HG03575 (cell line): ENCODE results near the gene RPTOR.

ENCODE experiments used
- ATAC-seq: cut with Tn5 transposase; IDR thresholded peaks from one replicate; pipeline ENCODE4 v1.9.1; 2021; ENCODE audit not compliant: unreplicated experiment, insufficient number of reproducible peaks, low FRiP score; ENCODE audit errors: extremely low read depth

Gene RPTOR

DNA sequence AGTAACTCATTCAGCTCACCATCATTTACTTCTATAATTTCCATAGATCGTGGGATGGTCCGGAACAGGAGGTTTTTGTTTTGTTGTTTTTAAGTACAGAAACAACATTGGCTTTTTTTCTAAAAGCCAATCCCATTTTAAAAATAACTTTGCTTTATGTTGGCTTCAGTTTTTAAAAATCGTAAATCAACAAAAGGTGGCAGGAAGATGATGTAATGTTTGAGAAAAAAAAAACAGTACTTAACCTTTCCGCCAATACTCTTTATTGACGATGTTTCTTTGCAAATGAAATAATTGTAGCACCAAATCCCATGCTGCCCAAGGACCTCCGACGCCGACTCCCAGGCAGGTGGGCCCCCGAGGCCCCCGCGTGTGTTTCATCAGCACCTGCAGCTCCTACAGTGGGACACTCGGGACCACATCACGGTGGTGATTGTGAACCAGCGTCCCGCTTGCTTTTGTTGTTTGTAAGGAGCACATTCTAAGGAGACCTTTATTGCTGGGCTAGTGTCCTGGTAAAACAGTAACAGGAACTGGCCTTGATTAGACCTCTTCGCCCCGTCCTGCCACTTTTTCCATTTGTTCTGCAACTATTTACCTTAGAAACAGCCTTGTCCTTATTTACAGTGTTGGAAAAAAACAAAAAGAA, 306.8 kb downstream of the RPTOR start:
- ATAC-seq = no peak

DNA sequence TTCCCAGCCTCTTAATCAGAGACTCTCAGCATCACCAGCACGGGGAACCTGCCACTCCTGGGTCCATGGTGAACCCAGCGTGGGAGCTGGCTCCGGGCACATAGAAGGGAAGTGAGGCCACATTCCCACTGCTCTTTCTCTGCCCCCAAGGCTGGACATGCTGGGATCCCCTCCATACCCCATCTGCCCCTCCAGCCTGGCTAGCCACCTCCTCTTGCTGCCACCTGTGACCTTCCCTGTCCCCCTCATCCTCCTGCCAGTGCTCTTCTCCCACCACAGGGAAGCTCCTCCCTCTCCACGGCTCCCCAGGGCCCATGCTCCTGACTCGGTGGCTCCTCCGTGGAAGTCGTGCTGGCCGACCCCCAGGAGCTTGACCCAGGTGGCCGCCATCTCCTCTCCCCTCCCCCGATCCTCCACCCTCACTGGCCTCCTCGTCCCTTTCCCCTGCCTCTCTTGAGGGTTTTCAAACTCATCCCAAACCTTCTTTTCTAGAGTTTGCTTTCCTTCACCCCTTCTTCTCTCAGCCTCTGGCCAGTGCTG, 307.9 kb downstream of the RPTOR start:
- no peak for ATAC-seq

DNA sequence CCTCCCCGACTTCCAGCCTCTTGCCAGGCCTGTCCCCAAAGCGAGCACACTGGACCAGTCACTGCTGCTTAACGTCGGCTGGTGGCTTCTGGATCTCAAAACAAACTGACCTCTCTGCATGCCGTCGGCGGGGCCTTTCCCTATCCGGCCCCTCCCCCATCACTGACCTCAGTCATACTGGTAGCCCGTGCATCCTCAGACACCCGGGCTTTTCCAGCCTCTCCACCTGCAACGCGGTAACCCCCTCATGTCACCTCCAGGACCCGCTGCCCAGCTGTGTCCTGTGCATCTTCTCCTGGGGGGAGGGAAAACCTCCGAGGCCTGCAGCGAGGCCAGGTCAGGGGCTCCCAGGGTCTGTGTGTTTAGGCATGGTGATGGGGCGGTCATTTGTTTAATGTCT, 308.4 kb downstream of the RPTOR start:
- no peak for ATAC-seq

DNA sequence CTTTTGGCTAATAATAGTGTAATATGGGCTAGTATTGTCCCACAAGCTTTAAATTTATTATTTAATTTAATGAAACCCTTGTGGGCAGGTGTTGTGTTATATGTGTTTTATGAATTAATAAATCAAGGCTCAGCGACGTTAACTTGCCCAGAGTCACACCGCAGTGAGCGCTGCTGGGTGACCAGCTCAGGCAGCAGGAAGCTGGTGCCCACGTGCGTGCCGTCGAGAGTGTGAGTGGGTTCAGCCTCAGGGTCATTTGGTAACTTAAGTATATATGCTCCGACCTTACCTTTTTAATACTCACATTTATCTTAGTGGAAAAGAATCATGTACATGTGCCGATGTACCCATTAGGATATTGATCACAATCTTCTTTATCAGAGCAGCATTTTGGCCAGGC, 309.6 kb downstream of the RPTOR start:
- no peak for ATAC-seq

DNA sequence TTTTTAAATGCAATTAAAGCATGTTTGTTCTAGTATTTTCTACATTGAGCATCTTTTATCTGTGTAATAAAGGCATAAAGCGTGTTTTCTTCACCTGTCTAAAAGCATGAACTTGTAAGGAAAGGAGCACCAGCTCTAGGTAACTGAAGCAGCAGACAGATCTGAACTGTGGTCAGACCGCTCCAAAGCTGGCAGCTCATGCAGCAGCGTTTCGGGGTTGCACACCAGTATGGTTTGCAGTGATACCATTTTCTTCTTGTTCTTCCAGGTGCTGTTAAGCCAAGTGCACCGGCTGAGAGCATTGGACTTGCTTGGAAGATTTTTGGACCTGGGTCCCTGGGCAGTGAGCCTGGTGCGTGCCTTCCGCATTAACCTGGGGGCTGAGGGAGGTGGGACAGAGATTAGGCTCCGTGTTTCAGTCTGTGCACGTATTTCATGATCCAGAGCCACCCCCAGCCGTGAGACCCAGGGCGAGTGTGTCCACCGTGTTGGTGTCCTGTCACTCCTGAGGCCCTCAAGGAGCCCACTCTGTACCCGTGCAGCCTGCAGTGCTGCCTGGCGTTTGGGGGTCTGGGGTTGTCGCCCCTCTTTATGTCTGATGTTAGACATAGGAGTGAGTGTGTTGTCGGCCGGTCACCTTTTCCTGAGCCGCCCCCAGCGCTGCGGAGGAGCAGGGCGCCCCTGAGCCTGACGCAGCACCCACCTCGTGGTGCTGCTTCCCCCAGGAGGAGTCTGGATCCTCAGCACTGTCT, 310.7 kb downstream of the RPTOR start:
- no peak for ATAC-seq

DNA sequence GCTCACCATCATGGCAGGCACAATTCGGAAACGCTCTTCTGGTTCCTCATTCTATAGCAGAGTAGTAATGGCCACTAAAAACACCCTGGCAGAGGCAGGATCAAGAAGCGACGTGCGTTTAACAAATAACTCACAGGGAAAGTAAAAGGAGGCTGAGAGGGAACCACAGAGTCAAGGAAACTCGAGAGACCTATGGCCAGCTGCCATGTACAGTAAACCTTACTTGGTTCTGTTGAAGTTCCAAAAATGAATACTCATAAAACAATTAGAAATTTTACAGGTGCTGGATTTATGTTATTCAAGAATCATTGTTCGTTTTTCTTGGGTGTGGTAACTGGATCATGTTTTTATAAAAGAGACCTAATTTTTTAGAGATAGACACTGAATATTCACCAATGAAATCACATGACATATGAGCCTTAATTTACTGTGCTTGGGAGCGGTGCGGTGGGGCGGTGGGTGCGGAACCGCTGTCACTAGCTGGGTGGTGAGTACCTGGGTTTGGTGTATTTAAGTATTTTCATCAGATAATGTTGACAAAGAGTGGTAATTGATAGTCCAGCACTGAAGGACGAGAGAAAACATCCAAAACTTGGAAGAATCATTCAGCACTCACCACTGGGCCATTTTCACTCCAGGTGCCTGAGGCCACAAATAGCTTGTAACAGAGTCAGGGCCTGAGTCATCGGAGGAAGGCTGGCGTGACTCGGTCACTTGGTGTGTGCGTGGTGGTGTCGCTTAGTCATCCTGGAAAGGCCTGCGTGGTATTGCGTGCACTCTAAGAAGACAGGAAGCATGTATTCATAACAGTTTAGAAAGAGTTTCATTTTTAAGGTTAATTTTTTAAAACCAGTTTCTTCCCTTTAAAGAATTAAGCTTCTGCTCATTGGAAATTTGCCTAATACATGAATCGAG, 311.6 kb downstream of the RPTOR start:
- no peak for ATAC-seq

DNA sequence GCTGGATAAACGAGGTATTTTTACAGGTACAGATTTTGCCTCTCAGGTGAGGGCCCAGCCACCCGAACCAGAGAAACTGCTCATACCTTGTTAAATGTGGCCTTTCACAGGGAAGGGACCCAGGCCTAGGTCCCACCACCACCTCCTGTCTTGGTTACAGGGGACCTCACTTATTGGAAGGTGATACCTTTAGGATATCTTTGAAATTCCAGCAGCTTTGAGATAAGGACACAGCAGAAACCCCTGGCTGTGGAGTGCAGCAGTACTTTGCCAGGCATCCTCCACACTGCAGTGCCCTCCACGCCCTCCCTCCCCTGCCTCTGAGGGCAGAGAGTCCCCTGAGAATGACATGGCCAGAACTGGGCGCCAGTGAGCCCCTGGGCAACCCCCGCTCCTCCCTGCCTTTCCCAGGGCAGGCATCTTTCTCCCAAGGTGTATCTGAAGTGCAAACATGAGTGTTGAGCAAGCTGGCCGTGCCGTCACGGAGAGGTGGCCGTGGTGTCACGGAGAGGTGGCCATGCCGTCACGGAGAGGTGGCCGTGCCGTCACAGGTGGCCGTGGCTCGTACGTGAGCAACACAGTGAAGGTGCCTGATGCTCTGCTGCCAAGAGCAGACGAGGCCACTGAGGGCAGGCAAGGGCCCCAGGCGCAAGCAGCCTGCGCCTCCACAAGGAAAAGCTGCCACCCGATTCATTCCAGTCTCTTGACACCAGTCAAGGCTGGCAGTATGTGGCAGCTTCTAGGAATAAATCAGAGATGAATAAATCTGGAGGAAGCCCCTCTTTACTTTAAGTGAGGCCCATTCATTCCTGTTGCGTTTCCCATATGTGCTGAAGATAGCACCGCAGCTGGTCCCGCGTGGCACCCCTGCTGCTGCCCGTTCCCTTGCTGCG, 312.5 kb downstream of the RPTOR start:
- ATAC-seq = no peak

DNA sequence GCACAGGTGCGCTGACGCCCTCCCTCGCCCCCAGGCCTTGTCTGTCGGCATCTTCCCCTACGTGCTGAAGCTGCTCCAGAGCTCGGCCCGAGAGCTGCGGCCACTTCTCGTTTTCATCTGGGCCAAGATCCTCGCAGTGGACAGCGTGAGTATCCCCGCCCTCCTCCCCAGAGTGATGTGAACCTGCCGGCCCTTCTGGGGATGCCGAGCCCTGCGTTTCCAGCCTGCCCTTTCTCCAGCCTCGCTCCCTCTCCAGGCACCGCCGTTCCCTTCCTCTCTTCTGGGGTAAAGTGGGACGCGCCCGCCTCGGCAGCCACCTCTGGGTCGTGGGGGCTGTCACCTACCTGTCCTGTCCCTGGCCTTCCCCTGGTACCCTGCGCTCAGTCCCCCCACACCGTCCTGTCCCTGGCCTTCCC, 313.1 kb downstream of the RPTOR start:
- no peak for ATAC-seq

DNA sequence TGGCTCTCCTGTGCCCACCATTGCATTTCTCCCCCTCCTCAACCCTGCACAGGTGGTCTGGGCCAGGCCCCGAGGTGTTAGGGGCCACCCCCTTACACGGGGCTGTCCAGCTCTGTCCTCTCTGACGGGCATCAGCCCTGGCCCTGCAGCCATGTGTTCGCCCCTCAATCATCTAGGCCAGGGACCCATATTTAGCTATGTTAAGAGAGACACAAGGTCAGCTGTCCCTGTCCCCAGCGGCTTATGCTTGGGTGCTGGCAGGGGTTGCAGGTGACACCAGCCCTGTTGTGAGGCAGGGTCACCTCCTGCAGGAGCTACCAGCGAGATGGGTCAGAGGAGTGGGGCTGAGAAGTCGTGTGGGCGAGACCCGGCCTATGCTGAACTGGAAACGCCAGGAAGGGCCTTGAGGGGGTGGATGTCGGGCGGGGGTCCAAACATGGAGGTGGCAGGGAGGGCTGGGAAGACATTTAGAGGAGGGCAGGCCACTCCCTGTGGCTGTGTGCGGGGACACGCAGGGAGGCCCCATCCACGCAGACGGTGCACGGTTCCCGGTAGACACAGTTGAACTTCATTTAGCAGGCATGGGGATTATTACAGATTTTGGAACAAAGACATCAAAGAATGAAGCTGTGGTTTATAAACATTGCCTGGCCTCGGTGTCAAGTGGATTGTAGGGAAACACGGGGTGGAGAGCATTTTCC, 313.8 kb downstream of the RPTOR start:
- no peak for ATAC-seq

DNA sequence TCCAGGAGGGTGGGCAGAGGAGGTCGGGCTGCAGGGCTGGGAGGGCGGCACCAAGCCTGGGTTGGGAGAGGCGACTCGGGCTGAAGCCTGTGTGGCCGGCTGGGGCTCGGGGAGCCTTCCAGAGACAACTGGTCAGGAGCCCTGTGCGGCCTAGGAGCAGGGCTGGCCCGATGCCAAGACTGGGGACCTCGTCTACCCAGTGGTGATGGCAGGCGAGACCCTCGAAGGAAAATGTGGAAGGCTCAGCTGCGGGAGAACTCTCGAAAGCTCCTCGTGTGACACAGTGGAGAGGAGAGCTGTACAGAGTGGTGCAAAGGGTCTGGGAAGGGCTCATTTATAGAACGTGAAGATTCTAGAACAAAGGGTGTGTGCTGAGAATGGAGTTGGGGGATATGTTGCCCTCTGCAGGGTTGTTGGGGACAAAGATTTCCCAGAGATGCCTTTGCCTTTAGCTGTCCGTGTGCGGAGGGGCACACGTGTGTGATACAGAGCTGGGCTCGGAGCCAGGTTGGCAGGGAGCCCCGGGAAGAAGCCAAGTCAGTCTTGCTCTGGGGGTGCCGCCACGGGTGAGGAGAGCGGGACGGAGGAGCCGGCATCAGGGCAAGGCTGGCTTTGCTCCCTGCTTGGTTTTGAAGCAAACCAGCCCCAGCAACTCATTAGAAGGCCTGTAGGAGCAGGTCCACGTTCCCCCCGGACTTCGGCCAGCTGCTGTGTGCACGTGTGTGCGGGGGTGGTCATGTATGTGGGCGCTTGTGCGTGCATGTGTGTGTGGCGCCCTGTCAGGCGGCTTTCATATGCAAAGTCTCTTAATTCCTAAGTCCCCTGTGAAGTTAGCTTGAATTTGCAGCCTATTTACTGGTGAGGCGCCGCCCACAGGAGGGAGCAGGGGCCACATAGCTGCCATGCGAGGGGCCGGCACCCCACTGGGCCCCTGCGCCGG, 314.6 kb downstream of the RPTOR start:
- no peak for ATAC-seq

DNA sequence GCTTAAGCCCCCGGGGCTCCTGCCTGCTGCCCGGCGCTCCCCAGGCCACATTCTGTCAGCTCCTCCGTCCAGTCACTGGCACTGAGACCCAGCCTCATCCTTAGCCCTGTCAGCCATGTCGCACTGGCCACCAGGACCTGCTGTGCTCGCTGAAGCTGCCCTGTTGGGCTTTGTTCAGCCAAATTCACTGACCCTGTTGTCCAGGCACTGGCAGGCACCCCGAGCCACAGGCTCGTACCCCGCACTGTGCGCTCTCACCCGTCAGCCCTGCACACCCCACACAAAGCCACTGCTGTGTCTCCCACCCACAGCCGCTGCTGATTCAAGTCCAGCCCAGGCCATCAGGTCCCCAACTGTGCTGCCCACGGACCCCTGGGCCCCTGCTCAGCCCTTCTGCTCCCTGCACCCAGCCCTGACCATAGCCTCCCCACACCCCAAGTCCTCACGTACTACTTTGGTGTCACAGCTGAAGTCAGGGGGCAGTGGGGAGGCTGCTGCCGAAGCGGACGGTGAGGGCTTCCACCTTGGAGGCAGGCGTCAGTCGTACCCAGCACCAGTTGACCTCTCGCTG, 315.5 kb downstream of the RPTOR start:
- no peak for ATAC-seq

DNA sequence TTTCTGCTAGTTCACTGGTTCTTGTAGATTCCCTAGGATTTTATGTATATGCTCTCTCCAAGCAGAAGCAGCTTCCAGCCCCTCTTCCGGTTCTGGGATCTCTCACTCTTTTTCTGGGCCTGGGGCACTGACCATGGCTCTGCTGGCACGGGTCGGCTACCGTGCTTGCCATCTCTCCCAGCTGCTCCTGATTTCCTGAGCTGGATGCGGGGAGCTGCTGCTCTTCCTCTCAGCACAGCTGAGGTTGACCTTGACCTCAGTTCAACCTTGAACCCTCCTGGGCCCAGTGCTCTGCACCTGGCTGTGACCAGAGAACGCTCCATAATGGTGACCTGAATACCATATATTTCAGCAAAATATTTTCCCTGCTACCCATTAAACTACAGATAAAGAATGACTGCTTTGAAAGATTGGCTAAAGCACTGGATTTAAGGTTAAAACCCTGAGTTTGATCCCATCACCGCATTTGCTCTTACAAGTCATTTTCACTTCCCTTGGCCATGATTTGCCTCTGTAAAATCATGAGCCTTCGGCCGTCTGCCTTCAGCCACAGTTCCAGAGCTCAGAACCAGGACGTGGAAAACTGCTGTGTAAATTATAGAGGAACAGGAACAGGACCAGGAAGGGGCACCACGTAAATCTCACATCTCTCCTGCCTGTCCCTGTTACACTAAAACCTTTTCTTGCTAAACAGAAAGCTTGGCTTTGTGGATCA, 316.2 kb downstream of the RPTOR start:
- no peak for ATAC-seq

DNA sequence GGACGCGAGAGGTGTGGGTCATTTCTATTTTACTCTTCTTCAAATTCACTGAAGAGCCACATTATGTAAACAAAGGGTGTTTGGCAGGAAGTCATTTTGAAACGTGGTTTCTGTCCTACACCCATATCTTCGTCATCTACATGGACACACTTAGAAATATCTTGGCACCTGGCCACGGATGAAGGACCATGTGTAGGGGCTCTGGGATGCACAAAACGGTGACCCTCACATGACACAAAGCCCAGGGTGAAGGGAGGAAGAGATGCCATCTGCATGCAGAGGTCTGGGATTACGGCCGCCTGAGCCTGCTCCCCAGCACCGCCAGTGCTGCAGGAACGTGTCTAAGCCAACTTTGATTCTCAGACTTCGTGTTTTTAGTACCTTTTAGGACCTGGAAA, 316.8 kb downstream of the RPTOR start:
- no peak for ATAC-seq

DNA sequence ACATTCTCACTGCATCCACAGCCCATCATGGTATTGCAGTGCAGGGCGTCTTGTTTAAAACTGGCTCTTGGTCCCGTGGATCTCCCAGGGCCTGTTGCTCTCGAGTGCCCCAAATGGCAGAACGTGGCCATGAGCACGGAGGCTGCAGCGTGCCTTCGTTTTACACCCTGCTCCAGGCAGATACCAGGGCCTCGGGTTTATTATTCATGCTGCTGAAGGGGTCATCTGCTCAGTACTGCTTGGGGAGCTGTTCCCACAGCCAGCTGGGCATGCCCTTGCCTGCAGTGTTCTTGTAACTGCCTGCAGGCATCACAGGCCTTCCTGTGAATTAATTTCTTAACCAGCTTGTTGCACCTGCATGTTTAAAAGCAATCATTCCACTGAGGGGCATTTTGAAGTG, 317.3 kb downstream of the RPTOR start:
- ATAC-seq = no peak

DNA sequence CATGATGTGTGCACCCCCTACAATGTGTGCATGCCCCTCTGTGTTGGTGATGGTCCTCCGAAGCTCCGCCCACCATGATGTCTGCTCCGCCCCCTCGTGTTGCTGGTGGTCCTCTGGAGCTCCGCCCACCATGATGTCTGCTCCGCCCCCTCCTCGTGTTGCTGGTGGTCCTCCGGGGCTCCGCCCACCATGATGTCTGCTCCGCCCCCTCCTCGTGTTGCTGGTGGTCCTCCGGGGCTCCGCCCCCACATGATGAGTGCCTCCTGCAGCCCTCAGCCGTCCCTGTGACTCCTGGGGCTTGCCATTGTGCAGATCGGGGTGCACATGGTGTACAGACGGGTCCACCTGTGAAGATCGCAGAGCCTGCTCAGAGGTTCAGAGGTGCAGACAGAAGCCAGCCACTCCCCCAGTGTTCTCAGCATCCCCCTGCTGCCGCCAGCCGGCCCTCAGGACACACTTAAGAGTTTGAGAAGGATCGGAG, 317.9 kb downstream of the RPTOR start:
- no peak for ATAC-seq

DNA sequence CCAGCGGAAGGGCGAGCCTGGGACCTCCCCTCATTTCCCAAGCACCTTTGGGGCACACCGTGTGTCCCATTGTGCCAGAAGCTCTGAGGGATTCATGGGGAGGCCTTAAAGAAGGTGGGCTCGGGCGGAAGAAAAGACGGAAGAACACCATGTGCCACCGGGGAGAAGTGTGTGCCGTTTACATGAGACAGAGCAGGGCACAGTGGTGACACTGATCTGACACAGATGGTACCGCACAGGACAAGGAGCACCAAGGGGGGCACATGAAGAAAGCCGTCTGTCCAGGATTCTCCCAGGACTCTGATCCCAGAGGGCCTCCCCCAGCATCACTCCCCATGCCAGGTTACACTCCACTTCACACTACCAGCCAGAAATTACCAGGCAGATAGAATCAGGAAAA, 318.3 kb downstream of the RPTOR start:
- no peak for ATAC-seq
